Nephron progenitor cell (in vitro differentiated cells): Measurements from ENCODE around the gene PHYKPL.

Source experiments
- DNase-seq: peaks from one replicate; pipeline ENCODE4 v3.0.0; 2021
- H3K27ac Mint-ChIP-seq: 2 replicates; pipeline ENCODE4 v1.8.0; 2021; ENCODE audit warnings: mild to moderate bottlenecking, moderate library complexity, mixed read lengths
- H3K27me3 Mint-ChIP-seq: 2 replicates; pipeline ENCODE4 v1.8.0; 2021; ENCODE audit warnings: mild to moderate bottlenecking, low read depth, mixed read lengths; ENCODE audit not compliant: poor library complexity
- H3K36me3 Mint-ChIP-seq: 2 replicates; pipeline ENCODE4 v1.8.0; 2021; ENCODE audit warnings: low read depth, mixed read lengths
- H3K4me1 Mint-ChIP-seq: 2 replicates; pipeline ENCODE4 v1.8.0; 2021; ENCODE audit warnings: mixed read lengths
- H3K4me3 Mint-ChIP-seq: 2 replicates; pipeline ENCODE4 v1.8.0; 2021; ENCODE audit warnings: mild to moderate bottlenecking, moderate library complexity, mixed read lengths
- H3K9me3 Mint-ChIP-seq: 2 replicates; pipeline ENCODE4 v1.8.0; 2021; ENCODE audit warnings: mild to moderate bottlenecking, moderate library complexity, mixed read lengths
- CTCF ChIP-seq: fragments of 200-600 bp; sonication (generic); IDR thresholded peaks from 2 replicates; pipeline ENCODE4 v1.5.0; 2021; ENCODE audit warnings: antibody characterized with exemption

PHYKPL gene

GRCh38 chr5:178207917-178208280 is 24.7 kb downstream of the PHYKPL start:
- H3K27ac Mint-ChIP-seq: peak overlapping the region; percentile 94
- no peak for DNase-seq
- H3K4me3 Mint-ChIP-seq: peak overlapping the region; percentile 61
- TF ChIP-seq CTCF: no peak
- peaks cover 67% of the 10 kb centered on the region for H3K36me3 Mint-ChIP-seq
- H3K4me1 Mint-ChIP-seq: peaks cover 30% of the 10 kb centered on the region
- no peaks in the 10 kb centered on the region for H3K9me3 Mint-ChIP-seq
- H3K27me3 Mint-ChIP-seq: peaks cover 3% of the 10 kb centered on the region

GRCh38 chr5:178207183-178207916 is 25.3 kb downstream of the PHYKPL start:
- no peaks in the 10 kb centered on the region for H3K9me3 Mint-ChIP-seq
- H3K27me3 Mint-ChIP-seq: peaks cover 3% of the 10 kb centered on the region
- H3K27ac Mint-ChIP-seq: peak overlapping the region; percentile 94
- no peak for TF ChIP-seq CTCF
- peaks cover 30% of the 10 kb centered on the region for H3K4me1 Mint-ChIP-seq
- H3K36me3 Mint-ChIP-seq: peaks cover 67% of the 10 kb centered on the region
- peak overlapping the region; percentile 86 for H3K4me3 Mint-ChIP-seq
- no peak for DNase-seq

GRCh38 chr5:178206166-178207101 is 26.2 kb downstream of the PHYKPL start:
- Mint-ChIP-seq H3K27me3 (peaks cover 3% of the 10 kb centered on the region), H3K36me3 (peaks cover 61% of the 10 kb centered on the region), H3K27ac (peak overlapping the region; percentile 89), H3K9me3 (no peaks in the 10 kb centered on the region), H3K4me1 (peaks cover 36% of the 10 kb centered on the region), H3K4me3 (peak overlapping the region; percentile 86)
- no peak for DNase-seq
- no peak for TF ChIP-seq CTCF

- Mint-ChIP-seq H3K4me1 (peaks cover 36% of the 10 kb centered on the region), H3K9me3 (no peaks in the 10 kb centered on the region), H3K4me3 (peak overlapping the region; percentile 86), H3K36me3 (peaks cover 54% of the 10 kb centered on the region), H3K27me3 (peaks cover 3% of the 10 kb centered on the region), H3K27ac (peak overlapping the region; percentile 89)
- no peak for TF ChIP-seq CTCF
- no peak for DNase-seq
These were observed 26.9 kb downstream of the PHYKPL start for GRCh38 chr5:178205749-178206047.

GRCh38 chr5:178204935-178205748 is 27.5 kb downstream of the PHYKPL start:
- no peak for TF ChIP-seq CTCF
- Mint-ChIP-seq H3K36me3 (peaks cover 48% of the 10 kb centered on the region), H3K4me1 (peaks cover 36% of the 10 kb centered on the region), H3K27ac (peak overlapping the region; percentile 89), H3K9me3 (no peaks in the 10 kb centered on the region), H3K4me3 (peak overlapping the region; percentile 96), H3K27me3 (peaks cover 3% of the 10 kb centered on the region)
- DNase-seq: peak; percentile 73
